ENCODE measurements around the gene KANSL1. TPM values are rescaled to one million over a fixed set of nuclear protein-coding genes. Genes with fewer than 3 reads are reported as not detected.
A peak's percentile ranks its signal among the peaks of the same experiment; 100 is the strongest.
"Not testable (repeated sequence)": the region's sequence is repeated elsewhere in the genome, so short reads cannot be mapped to it uniquely, and the experiment has no call there.

The KANSL1 gene
- 66.3 TPM for polyA plus RNA-seq (2013)

GRCh38 chr17:46193151-46193625 is at the start of gene KANSL1:
TSS of gene KANSL1 (minus strand) at chr17:46193429. CDS start at chr17:46172143, 21,286 bp downstream.
- DNase-seq: peak; percentile 90 to 97 (median 97)
- Histone ChIP-seq H3K27me3 (replicated peaks in 2 of 5; ENCODE audit: control insufficient read depth in 4 of 5, insufficient read depth in 5 of 5, low read length in 4 of 5) (no peaks in the 10 kb centered on the region), H3K4me1 (ENCODE audit: control extremely low read depth in 1 of 4, control insufficient read depth in 4 of 4, insufficient read depth in 4 of 4, low read length in 3 of 4) (peaks cover 20 to 60% (median 32%) of the 10 kb centered on the region in 4 experiments), H3K27ac (ENCODE audit: insufficient read depth in 1 of 2, low read depth in 1 of 2, low read length in 2 of 2, poor library complexity in 1 of 2, severe bottlenecking in 2 of 2) (peak within 1 kb of the TSS; percentile 95 to 98), H3K9me3 (ENCODE audit: control extremely low read depth in 1 of 5, control insufficient read depth in 4 of 5, insufficient read depth in 2 of 5, low read depth in 1 of 5, low read length in 4 of 5) (no peaks in the 10 kb centered on the region), H3K4me3 (ENCODE audit: control insufficient read depth in 1 of 7, extremely low read depth in 1 of 7, insufficient read depth in 4 of 7, low read depth in 2 of 7, low read length in 6 of 7) (peak within 1 kb of the TSS; percentile 91 to 100 (median 97)), H3K36me3 (ENCODE audit: control insufficient read depth in 4 of 4, insufficient read depth in 4 of 4, low read length in 3 of 4) (peaks cover 0 to 3% (median 0%) of the 10 kb centered on the region in 4 experiments)
- ChIA-PET CTCF (interaction anchor here (0.6 to 1.5 kb wide), 15 partner anchors 9 to 157 kb away, joined by 3 to 7 read pairs (median 3); no protein-coding TSS in a partner anchor), POLR2A (interaction anchor here (0.7 to 1.0 kb wide), 2 partner anchors 30 to 49 kb away, joined by 3 read pairs; no protein-coding TSS in a partner anchor)
- under 1% methylated on average over 72 of the region's 72 CpGs for WGBS (ENCODE audit: insufficient coverage)

GRCh38 chr17:46231359-46231758 is 38.1 kb upstream of the KANSL1 start:
- H3K27me3 ChIP-seq (replicated peaks in 2 of 5; ENCODE audit: control insufficient read depth in 4 of 5, insufficient read depth in 5 of 5, low read length in 4 of 5); CTCF ChIA-PET; H3K4me1 ChIP-seq (ENCODE audit: control extremely low read depth in 1 of 4, control insufficient read depth in 4 of 4, insufficient read depth in 4 of 4, low read length in 3 of 4); H3K4me3 ChIP-seq (ENCODE audit: control insufficient read depth in 1 of 7, extremely low read depth in 1 of 7, insufficient read depth in 4 of 7, low read depth in 2 of 7, low read length in 6 of 7); H3K9me3 ChIP-seq (ENCODE audit: control extremely low read depth in 1 of 5, control insufficient read depth in 4 of 5, insufficient read depth in 2 of 5, low read depth in 1 of 5, low read length in 4 of 5); POLR2A ChIA-PET; DNase-seq; H3K27ac ChIP-seq (ENCODE audit: insufficient read depth in 1 of 2, low read depth in 1 of 2, low read length in 2 of 2, poor library complexity in 1 of 2, severe bottlenecking in 2 of 2); H3K36me3 ChIP-seq (ENCODE audit: control insufficient read depth in 4 of 4, insufficient read depth in 4 of 4, low read length in 3 of 4): not testable (repeated sequence)
- 80% methylated on average over 2 of the region's 8 CpGs for WGBS (ENCODE audit: insufficient coverage)

- Histone ChIP-seq H3K4me3 (ENCODE audit: control insufficient read depth in 1 of 7, extremely low read depth in 1 of 7, insufficient read depth in 4 of 7, low read depth in 2 of 7, low read length in 6 of 7) (peak overlapping the region in 6 of 7 experiments; percentile 49 to 86 (median 66)), H3K27ac (ENCODE audit: insufficient read depth in 1 of 2, low read depth in 1 of 2, low read length in 2 of 2, poor library complexity in 1 of 2, severe bottlenecking in 2 of 2) (peak overlapping the region in 1 of 2 experiments; percentile 49)
- peak; percentile 86 to 94 (median 90) for DNase-seq
- H3K4me1 ChIP-seq (ENCODE audit: control extremely low read depth in 1 of 4, control insufficient read depth in 4 of 4, insufficient read depth in 4 of 4, low read length in 3 of 4); H3K9me3 ChIP-seq (ENCODE audit: control extremely low read depth in 1 of 5, control insufficient read depth in 4 of 5, insufficient read depth in 2 of 5, low read depth in 1 of 5, low read length in 4 of 5); POLR2A ChIA-PET; CTCF ChIA-PET; H3K27me3 ChIP-seq (replicated peaks in 2 of 5; ENCODE audit: control insufficient read depth in 4 of 5, insufficient read depth in 5 of 5, low read length in 4 of 5); H3K36me3 ChIP-seq (ENCODE audit: control insufficient read depth in 4 of 4, insufficient read depth in 4 of 4, low read length in 3 of 4): not testable (repeated sequence)
- WGBS (ENCODE audit: insufficient coverage): 1% methylated on average over 8 of the region's 22 CpGs
These were observed 32.1 kb upstream of the KANSL1 start for GRCh38 chr17:46225274-46225794.

- H3K4me1 ChIP-seq (ENCODE audit: control extremely low read depth in 1 of 4, control insufficient read depth in 4 of 4, insufficient read depth in 4 of 4, low read length in 3 of 4); H3K36me3 ChIP-seq (ENCODE audit: control insufficient read depth in 4 of 4, insufficient read depth in 4 of 4, low read length in 3 of 4); H3K27me3 ChIP-seq (replicated peaks in 2 of 5; ENCODE audit: control insufficient read depth in 4 of 5, insufficient read depth in 5 of 5, low read length in 4 of 5); POLR2A ChIA-PET; CTCF ChIA-PET; H3K9me3 ChIP-seq (ENCODE audit: control extremely low read depth in 1 of 5, control insufficient read depth in 4 of 5, insufficient read depth in 2 of 5, low read depth in 1 of 5, low read length in 4 of 5): not testable (repeated sequence)
- H3K4me3 ChIP-seq (ENCODE audit: control insufficient read depth in 1 of 7, extremely low read depth in 1 of 7, insufficient read depth in 4 of 7, low read depth in 2 of 7, low read length in 6 of 7): peak overlapping the region in 5 of 7 experiments; percentile 54 to 86 (median 68)
- peak in 1 of 3 donors; percentile 36 for DNase-seq
- peak overlapping the region in 1 of 2 experiments; percentile 49 for H3K27ac ChIP-seq (ENCODE audit: insufficient read depth in 1 of 2, low read depth in 1 of 2, low read length in 2 of 2, poor library complexity in 1 of 2, severe bottlenecking in 2 of 2)
- WGBS (ENCODE audit: insufficient coverage): 0% methylated on average over 3 of the region's 54 CpGs
These were observed 31.6 kb upstream of the KANSL1 start for GRCh38 chr17:46224864-46225263.

GRCh38 chr17:46223041-46223440 is 29.8 kb upstream of the KANSL1 start:
- H3K4me1 ChIP-seq (ENCODE audit: control extremely low read depth in 1 of 4, control insufficient read depth in 4 of 4, insufficient read depth in 4 of 4, low read length in 3 of 4); H3K27me3 ChIP-seq (replicated peaks in 2 of 5; ENCODE audit: control insufficient read depth in 4 of 5, insufficient read depth in 5 of 5, low read length in 4 of 5); POLR2A ChIA-PET; DNase-seq; H3K9me3 ChIP-seq (ENCODE audit: control extremely low read depth in 1 of 5, control insufficient read depth in 4 of 5, insufficient read depth in 2 of 5, low read depth in 1 of 5, low read length in 4 of 5); H3K4me3 ChIP-seq (ENCODE audit: control insufficient read depth in 1 of 7, extremely low read depth in 1 of 7, insufficient read depth in 4 of 7, low read depth in 2 of 7, low read length in 6 of 7); H3K27ac ChIP-seq (ENCODE audit: insufficient read depth in 1 of 2, low read depth in 1 of 2, low read length in 2 of 2, poor library complexity in 1 of 2, severe bottlenecking in 2 of 2); CTCF ChIA-PET: not testable (repeated sequence)
- no CpG with 5 or more reads among the region's 2 CpGs for WGBS (ENCODE audit: insufficient coverage)
- H3K36me3 ChIP-seq (ENCODE audit: control insufficient read depth in 4 of 4, insufficient read depth in 4 of 4, low read length in 3 of 4): peaks cover 0 to 11% (median 3%) of the 10 kb centered on the region in 4 experiments

GRCh38 chr17:46216682-46217081 is 23.5 kb upstream of the KANSL1 start:
- CTCF ChIA-PET: interaction anchor here (0.8 kb wide), 1 partner anchor 18 kb away, joined by 4 read pairs; no protein-coding TSS in a partner anchor
- H3K4me3 ChIP-seq (ENCODE audit: control insufficient read depth in 1 of 7, extremely low read depth in 1 of 7, insufficient read depth in 4 of 7, low read depth in 2 of 7, low read length in 6 of 7): no peak overlapping the region
- H3K36me3 ChIP-seq (ENCODE audit: control insufficient read depth in 4 of 4, insufficient read depth in 4 of 4, low read length in 3 of 4): peaks cover 0 to 18% (median 4%) of the 10 kb centered on the region in 4 experiments
- H3K27ac ChIP-seq (ENCODE audit: insufficient read depth in 1 of 2, low read depth in 1 of 2, low read length in 2 of 2, poor library complexity in 1 of 2, severe bottlenecking in 2 of 2): no peak overlapping the region
- POLR2A ChIA-PET: no interaction called here
- no peak for DNase-seq
- H3K27me3 ChIP-seq (replicated peaks in 2 of 5; ENCODE audit: control insufficient read depth in 4 of 5, insufficient read depth in 5 of 5, low read length in 4 of 5): no peaks in the 10 kb centered on the region
- 81% methylated on average over 2 of the region's 3 CpGs for WGBS (ENCODE audit: insufficient coverage)
- H3K4me1 ChIP-seq (ENCODE audit: control extremely low read depth in 1 of 4, control insufficient read depth in 4 of 4, insufficient read depth in 4 of 4, low read length in 3 of 4): peaks cover 0 to 12% (median 6%) of the 10 kb centered on the region in 4 experiments
- H3K9me3 ChIP-seq (ENCODE audit: control extremely low read depth in 1 of 5, control insufficient read depth in 4 of 5, insufficient read depth in 2 of 5, low read depth in 1 of 5, low read length in 4 of 5): no peaks in the 10 kb centered on the region

GRCh38 chr17:46212634-46213435 is 19.6 kb upstream of the KANSL1 start:
- WGBS (ENCODE audit: insufficient coverage): 97% methylated on average over 5 of the region's 11 CpGs
- Histone ChIP-seq H3K4me1 (ENCODE audit: control extremely low read depth in 1 of 4, control insufficient read depth in 4 of 4, insufficient read depth in 4 of 4, low read length in 3 of 4) (peaks cover 0 to 12% (median 6%) of the 10 kb centered on the region in 4 experiments), H3K4me3 (ENCODE audit: control insufficient read depth in 1 of 7, extremely low read depth in 1 of 7, insufficient read depth in 4 of 7, low read depth in 2 of 7, low read length in 6 of 7) (no peak overlapping the region), H3K36me3 (ENCODE audit: control insufficient read depth in 4 of 4, insufficient read depth in 4 of 4, low read length in 3 of 4) (peaks cover 0 to 10% (median 1%) of the 10 kb centered on the region in 4 experiments), H3K9me3 (ENCODE audit: control extremely low read depth in 1 of 5, control insufficient read depth in 4 of 5, insufficient read depth in 2 of 5, low read depth in 1 of 5, low read length in 4 of 5) (no peaks in the 10 kb centered on the region), H3K27ac (ENCODE audit: insufficient read depth in 1 of 2, low read depth in 1 of 2, low read length in 2 of 2, poor library complexity in 1 of 2, severe bottlenecking in 2 of 2) (no peak overlapping the region), H3K27me3 (replicated peaks in 2 of 5; ENCODE audit: control insufficient read depth in 4 of 5, insufficient read depth in 5 of 5, low read length in 4 of 5) (no peaks in the 10 kb centered on the region)
- DNase-seq: peak; percentile 82 to 94 (median 91)
- ChIA-PET POLR2A (no interaction called here), CTCF (interaction anchor here (0.7 to 1.9 kb wide), 12 partner anchors 12 to 211 kb away, joined by 3 to 14 read pairs (median 5); partner anchors contain the start of gene KANSL1)
